Loucy (cell line): ENCODE results near the gene TRMT44.

Experiments
- H2AFZ ChIP-seq: fragments of 200-600 bp; sonication (generic); 2 replicates; pipeline ENCODE4 v1.6.0; 2016; ENCODE audit warnings: antibody characterized with exemption, mild to moderate bottlenecking, low read length, moderate library complexity
- H3F3A ChIP-seq: fragments of 200-600 bp; 2 replicates; pipeline ENCODE4 v1.6.0; 2016; ENCODE audit warnings: antibody characterized with exemption, low read depth, mild to moderate bottlenecking
- H3K27me3 ChIP-seq: fragments of 200-600 bp; sonication (generic); 2 replicates; pipeline ENCODE4 v1.6.1; 2014; ENCODE audit warnings: low read length, mild to moderate bottlenecking; ENCODE audit not compliant: insufficient read depth, poor library complexity, severe bottlenecking
- H3K36me3 ChIP-seq: fragments of 200-600 bp; sonication (generic); 2 replicates; pipeline ENCODE4 v1.6.1; 2016; ENCODE audit warnings: low read length; ENCODE audit not compliant: insufficient read depth
- H3K4me1 ChIP-seq: fragments of 200-600 bp; sonication (generic); 2 replicates; pipeline ENCODE4 v1.5.1; 2014; ENCODE audit warnings: low read length, mild to moderate bottlenecking; ENCODE audit not compliant: insufficient read depth, poor library complexity, severe bottlenecking
- H3K4me2 ChIP-seq: fragments of 200-600 bp; sonication (generic); 2 replicates; pipeline ENCODE4 v1.6.0; 2014; ENCODE audit warnings: antibody characterized with exemption, low read length, low read depth, mild to moderate bottlenecking; ENCODE audit not compliant: poor library complexity, severe bottlenecking
- H3K4me3 ChIP-seq: fragments of 200-600 bp; sonication (generic); 2 replicates; pipeline ENCODE4 v1.5.1; 2014; ENCODE audit warnings: low read length, mild to moderate bottlenecking, mixed read lengths; ENCODE audit not compliant: poor library complexity, severe bottlenecking
- H3K79me2 ChIP-seq: fragments of 200-600 bp; sonication (generic); 2 replicates; pipeline ENCODE4 v1.6.1; 2014; ENCODE audit warnings: low read length; ENCODE audit not compliant: insufficient read depth
- H3K9ac ChIP-seq: fragments of 200-600 bp; sonication (generic); 2 replicates; pipeline ENCODE4 v1.6.0; 2014; ENCODE audit warnings: mild to moderate bottlenecking, low read depth, low read length, moderate library complexity; ENCODE audit not compliant: poor library complexity, severe bottlenecking
- H3K9me2 ChIP-seq: fragments of 200-600 bp; sonication (generic); replicated peaks from 2 replicates; pipeline ENCODE4 v1.6.1; 2016; ENCODE audit warnings: low read depth, low read length, mixed read lengths
- H3K9me3 ChIP-seq: fragments of 200-600 bp; sonication (generic); 2 replicates; pipeline ENCODE4 v1.6.1; 2014; ENCODE audit warnings: mild to moderate bottlenecking, antibody characterized with exemption, low read length, low read depth; ENCODE audit not compliant: insufficient read depth
- H4K20me1 ChIP-seq: fragments of 200-600 bp; sonication (generic); 2 replicates; pipeline ENCODE4 v1.6.0; 2014; ENCODE audit warnings: antibody characterized with exemption, low read length, mild to moderate bottlenecking; ENCODE audit not compliant: insufficient read depth, poor library complexity, severe bottlenecking
- EZH2phosphoT487 ChIP-seq: fragments of 200-600 bp; IDR thresholded peaks from 2 replicates; pipeline ENCODE4 v1.6.1; 2018; ENCODE audit warnings: antibody characterized with exemption, mild to moderate bottlenecking, moderate library complexity, borderline replicate concordance
- TF ChIP-seq, protein P1 (sequence below): fragments of 200-600 bp; sonication (generic); conservative IDR thresholded peaks from 2 replicates; pipeline ENCODE4 v1.5.1; 2014; ENCODE audit warnings: mild to moderate bottlenecking, antibody characterized with exemption, low read length

Gene TRMT44

DNA sequence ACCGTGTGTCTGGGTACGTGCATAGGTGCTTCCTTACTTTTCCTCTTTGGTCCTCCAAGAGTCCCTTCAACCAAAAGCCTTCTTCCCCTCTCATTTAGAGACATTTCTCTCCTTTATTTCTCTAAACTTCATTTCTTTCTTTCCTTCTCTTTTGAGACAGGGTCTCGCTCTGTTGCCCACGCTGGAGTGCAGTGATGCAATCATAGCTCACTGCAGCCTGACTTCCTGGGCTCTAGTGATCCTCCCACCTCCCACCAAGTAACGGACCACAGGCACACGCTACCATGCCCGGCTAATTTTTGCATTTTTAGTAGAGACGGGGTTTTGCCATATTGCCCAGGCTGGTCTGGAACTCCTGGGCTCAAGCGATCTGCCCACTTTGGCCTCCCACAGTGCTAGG is 42.2 kb upstream of the TRMT44 start:
- Histone ChIP-seq H4K20me1 (no peaks in the 10 kb centered on the region), H3K4me2 (no peak overlapping the region), H3K4me1 (no peaks in the 10 kb centered on the region), H3K36me3 (peaks cover 3% of the 10 kb centered on the region; the same call in 1 of the 2 replicates), H3F3A (no peaks in the 10 kb centered on the region), H3K27me3 (no peaks in the 10 kb centered on the region), H3K79me2 (no peaks in the 10 kb centered on the region), H3K9ac (no peak overlapping the region), H2AFZ (no peak overlapping the region), H3K4me3 (no peak overlapping the region), H3K9me3 (no peaks in the 10 kb centered on the region), H3K9me2 (no peaks in the 10 kb centered on the region)
- no peak for TF ChIP-seq EZH2phosphoT487

DNA sequence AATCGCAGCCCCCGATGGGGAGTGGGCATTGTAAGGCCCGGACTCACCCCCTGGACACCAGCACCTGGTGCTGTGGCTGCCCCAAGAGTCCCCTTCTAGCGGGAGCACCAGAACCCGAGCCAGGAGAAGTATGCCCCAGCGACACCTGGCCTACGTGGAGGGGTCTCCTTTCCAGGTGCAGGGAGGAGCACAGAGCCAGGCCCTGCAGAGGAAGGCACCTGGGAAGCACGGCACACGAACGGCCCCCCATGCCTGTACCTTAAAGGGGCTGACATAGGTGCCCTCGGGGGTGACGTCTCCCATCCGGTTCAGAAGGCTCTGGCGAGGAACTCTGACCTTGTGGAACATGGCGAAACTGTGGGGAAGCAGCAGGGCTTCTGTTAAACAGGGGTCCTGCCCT is 41.3 kb upstream of the TRMT44 start:
- H3K36me3 ChIP-seq = peaks cover under 1% of the 10 kb centered on the region; the same call in 1 of the 2 replicates
- no peaks in the 10 kb centered on the region for H3K79me2 ChIP-seq
- H3K9ac ChIP-seq = no peak overlapping the region
- no peaks in the 10 kb centered on the region for H4K20me1 ChIP-seq
- no peaks in the 10 kb centered on the region for H3K9me2 ChIP-seq
- H3K4me2 ChIP-seq = no peak overlapping the region
- H3K4me1 ChIP-seq = no peaks in the 10 kb centered on the region
- H3K4me3 ChIP-seq = no peak overlapping the region
- no peaks in the 10 kb centered on the region for H3K27me3 ChIP-seq
- no peak overlapping the region for H2AFZ ChIP-seq
- TF ChIP-seq, protein P1, sequence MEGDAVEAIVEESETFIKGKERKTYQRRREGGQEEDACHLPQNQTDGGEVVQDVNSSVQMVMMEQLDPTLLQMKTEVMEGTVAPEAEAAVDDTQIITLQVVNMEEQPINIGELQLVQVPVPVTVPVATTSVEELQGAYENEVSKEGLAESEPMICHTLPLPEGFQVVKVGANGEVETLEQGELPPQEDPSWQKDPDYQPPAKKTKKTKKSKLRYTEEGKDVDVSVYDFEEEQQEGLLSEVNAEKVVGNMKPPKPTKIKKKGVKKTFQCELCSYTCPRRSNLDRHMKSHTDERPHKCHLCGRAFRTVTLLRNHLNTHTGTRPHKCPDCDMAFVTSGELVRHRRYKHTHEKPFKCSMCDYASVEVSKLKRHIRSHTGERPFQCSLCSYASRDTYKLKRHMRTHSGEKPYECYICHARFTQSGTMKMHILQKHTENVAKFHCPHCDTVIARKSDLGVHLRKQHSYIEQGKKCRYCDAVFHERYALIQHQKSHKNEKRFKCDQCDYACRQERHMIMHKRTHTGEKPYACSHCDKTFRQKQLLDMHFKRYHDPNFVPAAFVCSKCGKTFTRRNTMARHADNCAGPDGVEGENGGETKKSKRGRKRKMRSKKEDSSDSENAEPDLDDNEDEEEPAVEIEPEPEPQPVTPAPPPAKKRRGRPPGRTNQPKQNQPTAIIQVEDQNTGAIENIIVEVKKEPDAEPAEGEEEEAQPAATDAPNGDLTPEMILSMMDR = no peak
- no peaks in the 10 kb centered on the region for H3K9me3 ChIP-seq
- H3F3A ChIP-seq = no peaks in the 10 kb centered on the region

DNA sequence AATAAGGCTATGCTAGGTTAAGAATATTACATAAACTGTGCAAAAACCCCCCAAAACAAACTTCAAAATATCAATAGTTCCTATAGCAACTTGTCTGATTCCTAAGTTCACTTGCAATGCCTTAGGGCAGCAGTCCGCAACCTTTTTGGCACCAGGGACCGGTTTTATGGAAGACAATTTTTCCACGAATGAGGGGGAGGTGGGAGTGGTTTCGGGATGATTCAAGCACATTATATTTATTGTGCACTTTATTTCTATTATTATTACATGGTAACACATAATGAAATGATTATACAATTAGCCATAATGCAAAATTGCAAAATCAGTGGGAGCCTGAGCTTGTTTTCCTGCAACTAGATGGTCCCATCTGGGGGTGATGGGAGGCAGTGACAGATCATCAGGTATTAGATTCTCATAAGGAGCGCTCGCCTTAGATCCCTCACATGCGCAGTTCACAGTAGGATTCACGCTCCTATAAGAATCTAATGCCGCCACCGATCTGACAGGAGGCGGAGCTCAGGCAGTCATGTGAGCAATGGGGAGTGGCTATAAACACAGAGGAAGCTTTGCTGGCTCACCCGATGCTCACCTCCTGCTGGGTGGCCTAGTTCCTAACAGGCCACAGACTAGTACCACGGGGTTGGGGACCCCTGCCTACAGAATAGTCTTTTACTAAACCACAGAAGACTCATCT is 39.8 kb upstream of the TRMT44 start:
- no peak overlapping the region for H3K4me3 ChIP-seq
- no peak for TF ChIP-seq EZH2phosphoT487
- TF ChIP-seq, protein P1 = no peak
- H3K27me3 ChIP-seq = no peaks in the 10 kb centered on the region
- H4K20me1 ChIP-seq = no peaks in the 10 kb centered on the region
- H3F3A ChIP-seq = no peaks in the 10 kb centered on the region
- no peak overlapping the region for H2AFZ ChIP-seq
- no peaks in the 10 kb centered on the region for H3K79me2 ChIP-seq
- H3K4me1 ChIP-seq = no peaks in the 10 kb centered on the region
- no peaks in the 10 kb centered on the region for H3K9me3 ChIP-seq
- H3K36me3 ChIP-seq = peaks cover 4% of the 10 kb centered on the region; the same call in 1 of the 2 replicates
- H3K9me2 ChIP-seq = no peaks in the 10 kb centered on the region
- H3K4me2 ChIP-seq = no peak overlapping the region
- H3K9ac ChIP-seq = no peak overlapping the region

DNA sequence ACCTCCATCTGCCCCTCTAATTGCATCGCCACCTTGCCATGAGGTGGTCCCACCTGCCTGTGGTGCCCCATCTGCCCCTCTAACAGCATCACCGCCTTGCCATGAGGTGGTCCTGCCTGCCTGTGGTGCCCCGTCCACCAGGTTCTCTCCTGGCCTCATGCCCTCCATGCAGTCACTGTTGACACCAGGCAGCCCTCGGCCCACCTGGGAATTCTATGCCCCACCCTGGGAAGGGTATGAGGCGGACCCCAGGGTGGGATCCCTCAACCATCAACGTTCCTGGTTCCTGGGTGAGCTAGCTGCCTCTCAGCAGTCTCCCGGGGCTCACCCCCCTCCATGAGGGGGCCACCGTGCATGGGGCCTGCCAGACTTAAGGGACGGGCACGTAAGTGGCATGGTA is 38.9 kb upstream of the TRMT44 start:
- Histone ChIP-seq H2AFZ (no peak overlapping the region), H3F3A (no peaks in the 10 kb centered on the region), H3K79me2 (no peaks in the 10 kb centered on the region), H3K4me3 (no peak overlapping the region), H3K4me1 (no peaks in the 10 kb centered on the region), H3K27me3 (no peaks in the 10 kb centered on the region), H4K20me1 (no peaks in the 10 kb centered on the region), H3K9ac (no peak overlapping the region), H3K4me2 (no peak overlapping the region), H3K9me2 (no peaks in the 10 kb centered on the region), H3K9me3 (no peaks in the 10 kb centered on the region), H3K36me3 (peaks cover 6% of the 10 kb centered on the region; the same call in 1 of the 2 replicates)
- TF ChIP-seq, protein P1 = no peak
- TF ChIP-seq EZH2phosphoT487 = no peak
